Lower leg skin (tissue), 3 donors: ENCODE data around the gene FOXP1.

Experiments
- CTCF ChIP-seq, 3 donors: fragments of 450-650 bp; IDR thresholded peaks; one replicate each; pipeline ENCODE4 v1.5.1; 2016; ENCODE audit warnings: antibody characterized with exemption in 3 of 3, mild to moderate bottlenecking in 3 of 3, moderate library complexity in 2 of 3
- POLR2A ChIP-seq, 2 donors: fragments of 450-650 bp; IDR thresholded peaks; one replicate each; pipeline ENCODE4 v1.6.1; 2016 to 2017; ENCODE audit warnings: antibody characterized with exemption in 2 of 2, mild to moderate bottlenecking in 1 of 2, moderate library complexity in 1 of 2

- TF ChIP-seq CTCF (IDR thresholded peaks at IDR 0.05) (no peak), POLR2A (IDR thresholded peaks at IDR 0.05) (no peak)
These were observed 480.1 kb downstream of the FOXP1 start for GRCh38 chr3:71103430-71103921.
